Dedifferentiated amniotic fluid mesenchymal stem cell (primary cell): Measurements from ENCODE around the gene RNF8.
"Not testable (repeated sequence)": the region's sequence is repeated elsewhere in the genome, so short reads cannot be mapped to it uniquely, and the experiment has no call there.

ENCODE experiments used
- DNase-seq: peaks from one replicate; pipeline ENCODE4 v3.0.0-alpha.2; 2016; ENCODE audit errors: extremely low spot score

Gene RNF8

GRCh38 chr6:37321516-37322415 lies 32.0 kb upstream of the RNF8 start:
- DNase-seq = no peak

GRCh38 chr6:37323580-37323979 lies 30.2 kb upstream of the RNF8 start:
- DNase-seq = no peak

- no peak for DNase-seq
Observed at GRCh38 chr6:37324131-37325033, 29.4 kb upstream of the RNF8 start.

- DNase-seq = not testable (repeated sequence)
Observed at GRCh38 chr6:37330345-37330744, 23.4 kb upstream of the RNF8 start.

- no peak for DNase-seq
Observed at GRCh38 chr6:37331047-37331446, 22.7 kb upstream of the RNF8 start.

GRCh38 chr6:37332894-37333293 lies 20.9 kb upstream of the RNF8 start:
- no peak for DNase-seq

- no peak for DNase-seq
Observed at GRCh38 chr6:37334047-37334446, 19.7 kb upstream of the RNF8 start.

- not testable (repeated sequence) for DNase-seq
Observed at GRCh38 chr6:37338317-37338716, 15.5 kb upstream of the RNF8 start.

GRCh38 chr6:37338745-37339255 lies 15.0 kb upstream of the RNF8 start:
- no peak for DNase-seq

- DNase-seq = no peak
Observed at GRCh38 chr6:37339741-37340638, 13.8 kb upstream of the RNF8 start.

GRCh38 chr6:37340639-37340943 lies 13.2 kb upstream of the RNF8 start:
- no peak for DNase-seq

- no peak for DNase-seq
Observed at GRCh38 chr6:37343248-37343647, 10.5 kb upstream of the RNF8 start.

- DNase-seq = no peak
Observed at GRCh38 chr6:37344308-37344707, 9.5 kb upstream of the RNF8 start.

- not testable (repeated sequence) for DNase-seq
Observed at GRCh38 chr6:37345804-37346203, 8.0 kb upstream of the RNF8 start.

- no peak for DNase-seq
Observed at GRCh38 chr6:37347177-37347576, 6.6 kb upstream of the RNF8 start.

- no peak for DNase-seq
Observed at GRCh38 chr6:37347670-37348111, 6.1 kb upstream of the RNF8 start.

GRCh38 chr6:37351027-37351426 lies 2.8 kb upstream of the RNF8 start:
- no peak for DNase-seq

- no peak for DNase-seq
Observed at GRCh38 chr6:37352384-37352783, 1.4 kb upstream of the RNF8 start.

GRCh38 chr6:37354526-37355384 lies 972 bp downstream of the RNF8 start:
- DNase-seq = no peak

GRCh38 chr6:37357288-37357687 lies 3.5 kb downstream of the RNF8 start:
- DNase-seq = no peak

- no peak for DNase-seq
Observed at GRCh38 chr6:37357860-37358259, 4.1 kb downstream of the RNF8 start.
